Cardiac muscle cell (in vitro differentiated cells and primary cell): Measurements from ENCODE around the gene MRGPRX1. TPM values are rescaled to one million over a fixed set of nuclear protein-coding genes. Genes with fewer than 3 reads are reported as not detected.

Source experiments
- DNase-seq, 2 donors: peaks; one replicate each; pipeline versions ENCODE4 v3.0.0 to v3.0.0-alpha.2; 2010 to 2017; ENCODE audit warnings: low read depth in 1 of 2, low spot score in 1 of 2
- H3K27ac ChIP-seq: fragments of 200-600 bp; sonication (generic); 2 replicates; pipeline ENCODE4 v1.5.1; 2016
- H3K27me3 ChIP-seq: fragments of 200-600 bp; sonication (generic); 2 replicates; pipeline ENCODE4 v1.6.0; 2016; ENCODE audit warnings: control low read depth
- H3K36me3 ChIP-seq: fragments of 200-600 bp; sonication (generic); 2 replicates; pipeline ENCODE4 v1.5.1; 2016; ENCODE audit warnings: control low read depth
- H3K4me1 ChIP-seq: fragments of 200-600 bp; sonication (generic); 2 replicates; pipeline ENCODE4 v1.8.1; 2017; ENCODE audit warnings: low read depth, mild to moderate bottlenecking, mixed run types
- H3K4me3 ChIP-seq: fragments of 200-600 bp; sonication (generic); 2 replicates; pipeline ENCODE4 v1.5.1; 2016; ENCODE audit warnings: mild to moderate bottlenecking
- H3K9me3 ChIP-seq: fragments of 200-600 bp; sonication (generic); 2 replicates; pipeline ENCODE4 v1.5.1; 2017; ENCODE audit warnings: low read depth, mild to moderate bottlenecking, control low read depth
- polyA plus RNA-seq: library from polyadenylated mRNA; unstranded; fragments of >200 nt; fragmentation: Nextera tagmentation; extraction: Ambion mirVana; gene quantifications from 2 replicates; pipeline ENCODE4 v1.2.1, GENCODE V29; 2016
- total RNA-seq: library from RNA; depleted of rRNA; stranded (reverse); fragments of >200 nt; gene quantifications from 2 replicates; pipeline ENCODE4 v1.2.3, GENCODE V29; 2016
- TF ChIP-seq, protein P1 (sequence below): IDR thresholded peaks from 2 replicates; pipeline ENCODE4 v1.5.1; 2012; ENCODE audit warnings: low read depth, mild to moderate bottlenecking, low read length

MRGPRX1 gene
- total and polyA plus RNA-seq, 2 experiments from 2014 or later, result not detected

DNA sequence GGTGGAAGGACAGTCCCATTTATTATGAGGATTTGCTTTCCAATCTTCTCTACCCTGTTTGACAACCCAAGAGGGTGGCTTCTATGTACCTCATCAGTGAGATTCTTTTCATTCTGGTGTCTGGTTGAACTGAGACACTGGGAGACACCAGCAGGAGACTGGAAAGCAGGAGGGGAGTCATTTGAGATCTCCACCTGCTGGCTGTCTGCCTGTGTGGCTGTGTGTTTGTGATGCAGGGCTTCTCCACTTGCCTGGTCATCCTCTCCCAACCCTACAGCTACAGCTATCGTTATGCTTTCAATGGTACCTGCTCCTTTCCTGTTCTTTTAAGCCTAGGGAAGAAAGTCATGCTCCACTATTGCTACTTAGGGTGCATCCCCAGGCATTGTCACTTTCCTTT, 48.6 kb downstream of the MRGPRX1 start:
- Histone ChIP-seq H3K27ac (no peak overlapping the region), H3K36me3 (no peaks in the 10 kb centered on the region), H3K9me3 (no peaks in the 10 kb centered on the region), H3K4me3 (no peak overlapping the region), H3K27me3 (peaks cover 34% of the 10 kb centered on the region), H3K4me1 (no peaks in the 10 kb centered on the region)
- TF ChIP-seq, protein P1, sequence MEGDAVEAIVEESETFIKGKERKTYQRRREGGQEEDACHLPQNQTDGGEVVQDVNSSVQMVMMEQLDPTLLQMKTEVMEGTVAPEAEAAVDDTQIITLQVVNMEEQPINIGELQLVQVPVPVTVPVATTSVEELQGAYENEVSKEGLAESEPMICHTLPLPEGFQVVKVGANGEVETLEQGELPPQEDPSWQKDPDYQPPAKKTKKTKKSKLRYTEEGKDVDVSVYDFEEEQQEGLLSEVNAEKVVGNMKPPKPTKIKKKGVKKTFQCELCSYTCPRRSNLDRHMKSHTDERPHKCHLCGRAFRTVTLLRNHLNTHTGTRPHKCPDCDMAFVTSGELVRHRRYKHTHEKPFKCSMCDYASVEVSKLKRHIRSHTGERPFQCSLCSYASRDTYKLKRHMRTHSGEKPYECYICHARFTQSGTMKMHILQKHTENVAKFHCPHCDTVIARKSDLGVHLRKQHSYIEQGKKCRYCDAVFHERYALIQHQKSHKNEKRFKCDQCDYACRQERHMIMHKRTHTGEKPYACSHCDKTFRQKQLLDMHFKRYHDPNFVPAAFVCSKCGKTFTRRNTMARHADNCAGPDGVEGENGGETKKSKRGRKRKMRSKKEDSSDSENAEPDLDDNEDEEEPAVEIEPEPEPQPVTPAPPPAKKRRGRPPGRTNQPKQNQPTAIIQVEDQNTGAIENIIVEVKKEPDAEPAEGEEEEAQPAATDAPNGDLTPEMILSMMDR, result no peak
- no peak for DNase-seq

Other genes starting within 250 kb of the MRGPRX1 start
- gene TMEM86A, start 240.6 kb downstream of the MRGPRX1 start, total RNA-seq, result 3.4 and 4.1 TPM in 2 replicates
- 4.1 and 5.2 TPM in 2 replicates for gene TMEM86A, start 240.6 kb downstream of the MRGPRX1 start, polyA plus RNA-seq
- gene IGSF22, start 213.2 kb downstream of the MRGPRX1 start, total RNA-seq, result 0.03 and 0.32 TPM in 2 replicates
- gene IGSF22, start 213.2 kb downstream of the MRGPRX1 start, polyA plus RNA-seq, result 0.64 and 0.82 TPM in 2 replicates
- gene PTPN5, start 147.6 kb downstream of the MRGPRX1 start, total RNA-seq, result 1.3 and 1.6 TPM in 2 replicates
- 1.1 and 2.4 TPM in 2 replicates for gene PTPN5, start 147.6 kb downstream of the MRGPRX1 start, polyA plus RNA-seq
- not detected in 2 replicates for gene MRGPRX2, start 121.3 kb upstream of the MRGPRX1 start, total RNA-seq
- not detected in 2 replicates for gene MRGPRX2, start 121.3 kb upstream of the MRGPRX1 start, polyA plus RNA-seq
- gene ZDHHC13, start 177.8 kb upstream of the MRGPRX1 start, total RNA-seq, result 8.2 and 10.4 TPM in 2 replicates
- 19.2 and 25.7 TPM in 2 replicates for gene ZDHHC13, start 177.8 kb upstream of the MRGPRX1 start, polyA plus RNA-seq